Neuronal stem cell (in vitro differentiated cells): Measurements from ENCODE around the gene RAB3C.

Experiments used
- DNase-seq: peaks from one replicate; pipeline ENCODE4 v3.0.0-alpha.2; 2013; ENCODE audit warnings: low spot score
- H2AFZ ChIP-seq: one replicate; pipeline ENCODE4 v1.6.1; 2013; ENCODE audit warnings: mild to moderate bottlenecking, low read length, inconsistent platforms
- H2AK5ac ChIP-seq: 2 replicates; pipeline ENCODE4 v1.6.1; 2013; ENCODE audit warnings: low read depth, mild to moderate bottlenecking, inconsistent platforms, low read length, moderate library complexity, mixed read lengths
- H2BK120ac ChIP-seq: 2 replicates; pipeline ENCODE4 v1.6.1; 2013; ENCODE audit warnings: low read depth, mild to moderate bottlenecking, inconsistent platforms, low read length, moderate library complexity, mixed read lengths
- H2BK12ac ChIP-seq: one replicate; pipeline ENCODE4 v1.6.1; 2013; ENCODE audit warnings: low read length, inconsistent platforms
- H2BK15ac ChIP-seq: 2 replicates; pipeline ENCODE4 v1.6.1; 2013; ENCODE audit warnings: mild to moderate bottlenecking, low read length, inconsistent platforms, mixed read lengths
- H2BK5ac ChIP-seq: one replicate; pipeline ENCODE4 v1.6.1; 2013; ENCODE audit warnings: inconsistent platforms, mild to moderate bottlenecking, low read length, moderate library complexity
- H3K14ac ChIP-seq: one replicate; pipeline ENCODE4 v1.6.1; 2013; ENCODE audit warnings: low read length, inconsistent platforms
- H3K18ac ChIP-seq: 2 replicates; pipeline ENCODE4 v1.6.1; 2013; ENCODE audit warnings: low read length, inconsistent platforms
- H3K23ac ChIP-seq: 2 replicates; pipeline ENCODE4 v1.6.1; 2013; ENCODE audit warnings: low read depth, mild to moderate bottlenecking, mixed read lengths, low read length, inconsistent platforms; ENCODE audit not compliant: poor library complexity
- H3K27ac ChIP-seq: replicated peaks from 3 replicates; pipeline ENCODE4 v1.5.1; 2013; ENCODE audit warnings: low read length, inconsistent platforms
- H3K27me3 ChIP-seq, 3 experiments: 2 replicates each; pipeline ENCODE4 v1.6.1; 2013; ENCODE audit warnings: low read length in 3 of 3, mild to moderate bottlenecking in 2 of 3, inconsistent platforms in 1 of 3, low read depth in 1 of 3, mixed read lengths in 1 of 3, moderate library complexity in 1 of 3; ENCODE audit not compliant: control insufficient read depth in 3 of 3, insufficient read depth in 3 of 3
- H3K36me3 ChIP-seq, 2 donors: replicated peaks in 1 of 2; 2 replicates each; pipeline ENCODE4 v1.6.1; 2013; ENCODE audit warnings: low read length in 2 of 2; ENCODE audit not compliant: control insufficient read depth in 2 of 2, insufficient read depth in 2 of 2
- H3K4ac ChIP-seq: 2 replicates; pipeline ENCODE4 v1.6.1; 2013; ENCODE audit warnings: inconsistent platforms, mild to moderate bottlenecking, low read length, moderate library complexity
- H3K4me1 ChIP-seq, 2 donors: 1 replicate in 1 of 2; 2 replicates in 1 of 2; pipeline ENCODE4 v1.6.1; 2013; ENCODE audit warnings: low read length in 2 of 2, low read depth in 1 of 2; ENCODE audit not compliant: control insufficient read depth in 2 of 2, insufficient read depth in 1 of 2
- H3K4me2 ChIP-seq: one replicate; pipeline ENCODE4 v1.6.1; 2013; ENCODE audit warnings: mild to moderate bottlenecking, low read length, inconsistent platforms; ENCODE audit not compliant: insufficient read depth, poor library complexity, severe bottlenecking
- H3K4me3 ChIP-seq, 2 donors: 2 replicates each; pipeline ENCODE4 v1.5.1; 2013; ENCODE audit warnings: low read length in 2 of 2, mild to moderate bottlenecking in 2 of 2, inconsistent platforms in 1 of 2, moderate library complexity in 1 of 2
- H3K79me1 ChIP-seq: one replicate; pipeline ENCODE4 v1.6.1; 2013; ENCODE audit warnings: low read depth, mild to moderate bottlenecking, inconsistent platforms, low read length, moderate library complexity
- H3K9ac ChIP-seq: one replicate; pipeline ENCODE4 v1.6.1; 2013; ENCODE audit warnings: mild to moderate bottlenecking, low read depth, low read length, inconsistent platforms; ENCODE audit not compliant: poor library complexity
- H3K9me3 ChIP-seq, 2 donors: replicated peaks in 1 of 2; 2 replicates each; pipeline versions ENCODE3 to v1.6.1; 2013; ENCODE audit warnings: low read length in 2 of 2, mild to moderate bottlenecking in 2 of 2, inconsistent platforms in 1 of 2, low read depth in 1 of 2, mixed read lengths in 1 of 2, moderate library complexity in 1 of 2; ENCODE audit not compliant: control insufficient read depth in 2 of 2, insufficient read depth in 1 of 2
- H4K8ac ChIP-seq: one replicate; pipeline ENCODE4 v1.6.1; 2013; ENCODE audit warnings: low read depth, mild to moderate bottlenecking, inconsistent platforms, low read length, moderate library complexity
- H4K91ac ChIP-seq: one replicate; pipeline ENCODE4 v1.6.1; 2013; ENCODE audit warnings: low read length, low read depth, mild to moderate bottlenecking, inconsistent platforms; ENCODE audit not compliant: poor library complexity
- WGBS, 2 donors: extraction: QIAGEN DNeasy Blood & Tissue Kit; methylation state at CpG; one replicate each; pipeline ENCODE4 v1.1.7; 2013; ENCODE audit warnings: missing lambda C conversion rate in 2 of 2, mixed read lengths in 1 of 2; ENCODE audit not compliant: insufficient read length in 2 of 2, insufficient replicate concordance in 1 of 2; ENCODE audit errors: extremely low coverage in 2 of 2; 5-methylcytosine and 5-hydroxymethylcytosine counted together

The RAB3C gene

GRCh38 chr5:58849921-58850667, 267.2 kb downstream of the RAB3C start:
- Histone ChIP-seq H3K27ac (no peak overlapping the region), H3K9me3 (no peaks in the 10 kb centered on the region), H2BK12ac (no peak overlapping the region), H3K9ac (no peak overlapping the region), H3K36me3 (no peaks in the 10 kb centered on the region), H3K18ac (no peak overlapping the region), H2AK5ac (no peak overlapping the region), H3K4me2 (peak overlapping the region; percentile 40), H4K91ac (no peak overlapping the region), H2AFZ (no peak overlapping the region), H3K4me1 (peaks cover 8 to 22% of the 10 kb centered on the region in 2 donors), H2BK15ac (no peak overlapping the region), H2BK120ac (no peak overlapping the region), H4K8ac (no peak overlapping the region), H3K23ac (no peak overlapping the region), H3K4me3 (no peak overlapping the region), H3K79me1 (no peaks in the 10 kb centered on the region), H2BK5ac (no peak overlapping the region), H3K27me3 (no peaks in the 10 kb centered on the region), H3K14ac (no peak overlapping the region), H3K4ac (no peak overlapping the region)
- peak; percentile 64 for DNase-seq
- WGBS, 2 donors, result no CpG with 5 or more reads among the region's 3 CpGs

GRCh38 chr5:58851153-58851552, 268.3 kb downstream of the RAB3C start:
- Histone ChIP-seq H4K91ac (no peak overlapping the region), H3K4me2 (no peak overlapping the region), H2AK5ac (no peak overlapping the region), H4K8ac (no peak overlapping the region), H3K79me1 (no peaks in the 10 kb centered on the region), H3K4me1 (peaks cover 8 to 22% of the 10 kb centered on the region in 2 donors), H3K9ac (no peak overlapping the region), H2BK120ac (no peak overlapping the region), H3K4ac (no peak overlapping the region), H3K27ac (no peak overlapping the region), H2BK12ac (no peak overlapping the region), H3K18ac (no peak overlapping the region), H3K36me3 (no peaks in the 10 kb centered on the region), H2BK15ac (no peak overlapping the region), H3K9me3 (no peaks in the 10 kb centered on the region), H3K14ac (no peak overlapping the region), H2BK5ac (no peak overlapping the region), H3K23ac (no peak overlapping the region), H3K4me3 (no peak overlapping the region), H3K27me3 (no peaks in the 10 kb centered on the region), H2AFZ (no peak overlapping the region)
- WGBS, 2 donors, result no CpG with 5 or more reads among the region's 7 CpGs
- DNase-seq, result no peak

- H2AK5ac ChIP-seq, result no peak overlapping the region
- H3K27ac ChIP-seq, result no peak overlapping the region
- no peak overlapping the region for H3K23ac ChIP-seq
- H4K8ac ChIP-seq, result no peak overlapping the region
- H3K79me1 ChIP-seq, result no peaks in the 10 kb centered on the region
- H2BK15ac ChIP-seq, result no peak overlapping the region
- no peak overlapping the region for H3K4ac ChIP-seq
- no peak overlapping the region for H3K4me3 ChIP-seq
- H3K9ac ChIP-seq, result no peak overlapping the region
- no peak overlapping the region for H3K18ac ChIP-seq
- H2BK5ac ChIP-seq, result no peak overlapping the region
- H3K4me1 ChIP-seq, result peaks cover 8 to 22% of the 10 kb centered on the region in 2 donors
- H3K14ac ChIP-seq, result no peak overlapping the region
- no peaks in the 10 kb centered on the region for H3K9me3 ChIP-seq
- no peak overlapping the region for H4K91ac ChIP-seq
- H3K4me2 ChIP-seq, result no peak overlapping the region
- DNase-seq, result no peak
- no peak overlapping the region for H2AFZ ChIP-seq
- no peak overlapping the region for H2BK120ac ChIP-seq
- no CpG with 5 or more reads among the region's 5 CpGs for WGBS, 2 donors
- H3K27me3 ChIP-seq, result no peaks in the 10 kb centered on the region
- no peak overlapping the region for H2BK12ac ChIP-seq
- H3K36me3 ChIP-seq, result no peaks in the 10 kb centered on the region
Measured at GRCh38 chr5:58851571-58851970, 268.7 kb downstream of the RAB3C start.

- H3K4me1 ChIP-seq, result peaks cover 8 to 22% of the 10 kb centered on the region in 2 donors
- no peak overlapping the region for H2AFZ ChIP-seq
- H3K79me1 ChIP-seq, result no peaks in the 10 kb centered on the region
- no peak overlapping the region for H2BK12ac ChIP-seq
- no peak overlapping the region for H4K91ac ChIP-seq
- no peak overlapping the region for H2BK120ac ChIP-seq
- no peak overlapping the region for H2BK5ac ChIP-seq
- H3K4me2 ChIP-seq, result no peak overlapping the region
- H3K27ac ChIP-seq, result no peak overlapping the region
- no peak overlapping the region for H3K14ac ChIP-seq
- no peak for DNase-seq
- no CpG with 5 or more reads among the region's 1 CpG for whole genome bisulfite sequencing, 2 donors
- no peak overlapping the region for H4K8ac ChIP-seq
- no peak overlapping the region for H3K9ac ChIP-seq
- H3K27me3 ChIP-seq, result no peaks in the 10 kb centered on the region
- no peak overlapping the region for H3K18ac ChIP-seq
- no peak overlapping the region for H3K4me3 ChIP-seq
- H3K36me3 ChIP-seq, result no peaks in the 10 kb centered on the region
- no peaks in the 10 kb centered on the region for H3K9me3 ChIP-seq
- H3K4ac ChIP-seq, result no peak overlapping the region
- no peak overlapping the region for H2AK5ac ChIP-seq
- H3K23ac ChIP-seq, result no peak overlapping the region
- no peak overlapping the region for H2BK15ac ChIP-seq
Measured at GRCh38 chr5:58852566-58852965, 269.7 kb downstream of the RAB3C start.
